BLaER1 treated with 17β-estradiol and CSF1 and Interleukin-3, amounts not matched to agents 10 nM and 100 nM (cell line): Measurements from ENCODE around the gene APBA2.

ENCODE experiments used
- H3K27ac ChIP-seq, 11 experiments: shearing (Covaris generic); formaldehyde crosslinking; 2 replicates each; pipeline ENCODE4 v1.8.1; 2022
- H3K27me3 ChIP-seq, 11 experiments: shearing (Covaris generic); formaldehyde crosslinking; 2 replicates each; pipeline ENCODE4 v1.8.1; 2022
- H3K36me3 ChIP-seq, 11 experiments: shearing (Covaris generic); formaldehyde crosslinking; 2 replicates each; pipeline ENCODE4 v1.8.1; 2022
- H3K4me1 ChIP-seq, 10 experiments: shearing (Covaris generic); formaldehyde crosslinking; 2 replicates each; pipeline ENCODE4 v1.8.1; 2022
- H3K4me2 ChIP-seq, 11 experiments: shearing (Covaris generic); formaldehyde crosslinking; 2 replicates each; pipeline ENCODE4 v1.8.1; 2022
- H3K4me3 ChIP-seq, 10 experiments: shearing (Covaris generic); formaldehyde crosslinking; 2 replicates each; pipeline ENCODE4 v1.8.1; 2022
- H3K9ac ChIP-seq, 11 experiments: shearing (Covaris generic); formaldehyde crosslinking; 2 replicates each; pipeline ENCODE4 v1.8.1; 2022
- H3K9me3 ChIP-seq, 11 experiments: shearing (Covaris generic); formaldehyde crosslinking; replicated peaks in 1 of 11; 2 replicates each; pipeline ENCODE4 v1.8.1; 2022
- H4K20me1 ChIP-seq, 11 experiments: shearing (Covaris generic); formaldehyde crosslinking; 2 replicates each; pipeline ENCODE4 v1.8.1; 2022
- Cebpa-rat ChIP-seq, 11 experiments: shearing (Covaris generic); IDR thresholded peaks; 2 replicates each; pipeline ENCODE4 v1.8.1; 2022

Gene APBA2

DNA sequence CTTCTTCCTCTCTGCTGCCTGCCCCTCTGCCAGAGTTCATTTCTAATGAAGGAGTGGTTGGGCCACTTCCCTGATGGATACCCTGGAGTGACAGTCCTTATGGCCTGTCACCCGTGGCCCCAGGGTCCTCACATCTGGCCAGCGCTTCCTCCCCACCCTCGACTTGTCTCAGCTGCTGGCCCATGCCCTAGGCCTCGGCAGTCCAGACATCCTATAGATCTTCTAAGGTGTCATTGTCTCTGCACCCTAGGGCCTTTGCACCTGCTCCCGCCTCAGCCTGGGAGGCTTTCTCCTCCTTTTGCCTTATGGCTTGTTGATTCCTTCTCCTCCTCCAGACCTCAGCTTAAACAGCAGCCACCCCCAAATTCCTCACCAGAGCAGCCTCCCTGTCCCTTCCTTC lies 202.9 kb downstream of the APBA2 start:
- Histone ChIP-seq H4K20me1 (no peaks in the 10 kb centered on the region; a peak in 1 of 22 replicates), H3K27ac (no peak overlapping the region), H3K4me1 (peaks cover 4 to 19% (median 15%) of the 10 kb centered on the region in 10 experiments; a peak in 19 of 20 replicates), H3K9me3 (peaks cover 0 to 11% (median 4%) of the 10 kb centered on the region in 11 experiments; a peak in 9 of 22 replicates), H3K27me3 (no peaks in the 10 kb centered on the region), H3K36me3 (peaks cover 0 to 12% (median 0%) of the 10 kb centered on the region in 11 experiments; a peak in 1 of 22 replicates), H3K9ac (no peak overlapping the region), H3K4me2 (peak overlapping the region in 3 of 11 experiments; percentile 46 to 60 (median 53); a peak in 1 of 22 replicates), H3K4me3 (no peak overlapping the region)
- no peak for TF ChIP-seq Cebpa-rat (IDR thresholded peaks at IDR 0.05)

DNA sequence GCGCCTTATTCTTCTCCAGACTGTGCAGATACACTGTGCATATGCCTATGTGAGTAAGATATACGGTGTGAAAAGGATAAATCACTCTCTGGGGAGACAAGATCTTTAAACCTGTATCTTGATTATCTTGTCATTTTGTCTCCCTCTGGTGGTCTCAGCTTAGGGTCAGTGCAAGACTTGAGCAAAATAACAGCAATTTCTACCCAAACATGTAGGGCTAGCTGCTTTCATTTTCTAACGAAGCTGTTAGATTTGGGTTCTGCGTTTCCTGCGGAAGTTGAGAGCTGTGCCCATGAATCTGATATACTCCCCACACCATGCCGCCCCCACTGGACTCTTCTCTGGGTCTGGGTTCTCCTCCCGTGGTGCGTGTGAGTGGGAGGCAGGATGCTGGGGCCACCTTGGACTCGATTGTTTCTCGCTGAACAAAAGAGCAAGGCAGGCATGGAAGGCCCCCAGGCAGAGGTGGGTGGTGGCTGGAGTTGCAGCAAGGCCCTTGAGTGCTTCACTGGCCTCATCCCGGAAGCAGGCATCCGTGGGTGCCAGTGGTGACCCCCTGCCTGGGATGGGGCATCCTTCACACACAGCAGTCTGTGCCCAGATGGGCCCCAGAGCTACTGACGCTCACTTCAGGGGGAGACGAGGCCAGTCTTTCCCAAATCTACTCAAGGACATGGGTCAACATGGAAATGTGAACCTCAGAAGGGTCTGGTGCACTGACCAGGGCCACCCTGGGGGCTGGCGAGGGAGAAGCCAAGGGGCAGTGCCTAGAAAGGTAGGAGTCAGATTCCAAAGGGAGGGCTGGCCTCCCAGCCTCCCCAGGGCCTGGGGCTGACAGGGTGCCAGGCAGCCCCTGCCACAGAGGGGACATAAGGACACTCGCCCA lies 204.2 kb downstream of the APBA2 start:
- H3K27ac ChIP-seq, result peak overlapping the region in 7 of 11 experiments; percentile 20 to 65 (median 53); a peak in 11 of 22 replicates
- H3K4me1 ChIP-seq, result peaks cover 4 to 27% (median 23%) of the 10 kb centered on the region in 10 experiments; a peak in 19 of 20 replicates
- no peak overlapping the region; a peak in 1 of 22 replicates for H3K9ac ChIP-seq
- peak overlapping the region; percentile 12 to 60 (median 46) for H3K4me2 ChIP-seq
- no peaks in the 10 kb centered on the region for H3K27me3 ChIP-seq
- peaks cover 0 to 3% (median 0%) of the 10 kb centered on the region in 11 experiments; a peak in 2 of 22 replicates for H3K9me3 ChIP-seq
- H3K36me3 ChIP-seq, result peaks cover 0 to 12% (median 0%) of the 10 kb centered on the region in 11 experiments; a peak in 1 of 22 replicates
- H4K20me1 ChIP-seq, result no peaks in the 10 kb centered on the region; a peak in 1 of 22 replicates
- TF ChIP-seq Cebpa-rat (IDR thresholded peaks at IDR 0.05), result no peak
- H3K4me3 ChIP-seq, result no peak overlapping the region

DNA sequence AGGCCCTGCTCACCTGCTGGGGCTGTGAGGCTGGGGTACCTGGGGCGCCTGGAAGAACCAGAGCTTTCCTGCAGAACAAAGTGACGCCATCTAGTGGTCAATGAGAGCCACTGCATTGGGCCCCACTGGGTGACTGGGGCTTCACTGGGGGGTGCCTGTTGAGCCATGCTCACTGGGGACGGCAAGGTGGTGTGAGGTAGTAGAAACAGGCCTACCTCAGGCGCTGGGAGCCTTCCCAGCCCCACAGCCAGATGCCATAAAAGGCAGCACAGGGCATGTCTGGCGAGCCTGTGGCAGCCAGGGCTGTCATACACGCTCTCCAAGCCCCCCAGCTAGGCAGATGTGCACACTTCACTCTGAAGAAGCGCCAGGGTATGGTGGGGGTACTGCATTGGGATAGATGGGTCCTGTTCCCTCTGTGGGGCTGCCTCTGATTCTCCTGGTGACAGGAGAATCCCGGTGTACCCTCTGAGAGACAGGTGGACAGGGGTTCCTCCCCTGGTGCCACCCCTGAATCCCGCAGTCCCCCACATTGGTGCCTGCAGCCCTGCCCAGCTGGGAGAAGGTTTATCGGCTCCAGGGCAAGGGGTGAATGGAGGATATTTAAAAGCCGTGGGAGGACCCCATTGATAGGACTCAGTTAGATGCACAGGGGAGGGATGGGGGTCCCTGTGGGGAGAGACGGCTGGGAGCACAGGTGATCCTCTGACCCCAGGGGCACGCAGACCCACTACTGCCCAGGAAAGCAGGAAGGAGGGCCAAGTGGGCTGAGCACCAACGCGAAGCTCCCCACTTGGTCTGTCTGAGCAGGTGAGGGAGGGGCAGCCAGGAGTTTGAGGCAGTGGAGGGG lies 205.1 kb downstream of the APBA2 start:
- Histone ChIP-seq H3K9ac (no peak overlapping the region), H3K4me2 (0 out of 22 replicates have a peak overlapping the region, but pooled peaks of 1 of the 11 experiments have one; percentile 46), H3K27me3 (no peaks in the 10 kb centered on the region), H3K4me1 (peaks cover 4 to 27% (median 23%) of the 10 kb centered on the region in 10 experiments; a peak in 19 of 20 replicates), H3K27ac (peak overlapping the region in 3 of 11 experiments; percentile 20 to 61 (median 47); a peak in 3 of 22 replicates), H3K9me3 (no peaks in the 10 kb centered on the region), H3K4me3 (no peak overlapping the region), H3K36me3 (peaks cover 0 to 11% (median 0%) of the 10 kb centered on the region in 11 experiments; a peak in 1 of 22 replicates), H4K20me1 (no peaks in the 10 kb centered on the region; a peak in 2 of 22 replicates)
- TF ChIP-seq Cebpa-rat (IDR thresholded peaks at IDR 0.05), result no peak

DNA sequence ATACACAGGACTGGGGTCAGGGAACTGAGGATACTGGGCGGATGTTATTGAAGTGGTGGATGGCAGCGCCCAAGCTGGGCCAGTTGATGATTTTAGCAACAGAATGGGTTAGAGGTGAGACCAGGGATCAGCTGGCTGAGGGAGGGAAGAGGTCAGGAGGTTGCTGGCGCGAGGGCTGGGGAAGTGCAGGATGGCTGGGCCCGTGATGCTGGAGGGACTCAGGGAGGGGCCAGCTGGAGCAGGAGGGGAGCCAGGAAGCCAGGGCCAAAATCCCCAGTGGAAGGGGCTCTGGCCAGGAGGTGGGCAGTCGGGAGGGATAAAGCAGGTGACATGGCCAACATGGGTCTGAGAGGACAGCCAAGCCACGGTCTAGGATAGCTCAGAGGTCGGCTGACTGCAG lies 205.9 kb downstream of the APBA2 start:
- Histone ChIP-seq H3K9me3 (no peaks in the 10 kb centered on the region), H3K27me3 (no peaks in the 10 kb centered on the region), H4K20me1 (no peaks in the 10 kb centered on the region; a peak in 2 of 22 replicates), H3K4me1 (peaks cover 4 to 27% (median 23%) of the 10 kb centered on the region in 10 experiments; a peak in 19 of 20 replicates), H3K36me3 (peaks cover 0 to 12% (median 0%) of the 10 kb centered on the region in 11 experiments; a peak in 1 of 22 replicates), H3K27ac (no peak overlapping the region), H3K9ac (no peak overlapping the region), H3K4me3 (no peak overlapping the region), H3K4me2 (no peak overlapping the region)
- no peak for TF ChIP-seq Cebpa-rat (IDR thresholded peaks at IDR 0.05)

DNA sequence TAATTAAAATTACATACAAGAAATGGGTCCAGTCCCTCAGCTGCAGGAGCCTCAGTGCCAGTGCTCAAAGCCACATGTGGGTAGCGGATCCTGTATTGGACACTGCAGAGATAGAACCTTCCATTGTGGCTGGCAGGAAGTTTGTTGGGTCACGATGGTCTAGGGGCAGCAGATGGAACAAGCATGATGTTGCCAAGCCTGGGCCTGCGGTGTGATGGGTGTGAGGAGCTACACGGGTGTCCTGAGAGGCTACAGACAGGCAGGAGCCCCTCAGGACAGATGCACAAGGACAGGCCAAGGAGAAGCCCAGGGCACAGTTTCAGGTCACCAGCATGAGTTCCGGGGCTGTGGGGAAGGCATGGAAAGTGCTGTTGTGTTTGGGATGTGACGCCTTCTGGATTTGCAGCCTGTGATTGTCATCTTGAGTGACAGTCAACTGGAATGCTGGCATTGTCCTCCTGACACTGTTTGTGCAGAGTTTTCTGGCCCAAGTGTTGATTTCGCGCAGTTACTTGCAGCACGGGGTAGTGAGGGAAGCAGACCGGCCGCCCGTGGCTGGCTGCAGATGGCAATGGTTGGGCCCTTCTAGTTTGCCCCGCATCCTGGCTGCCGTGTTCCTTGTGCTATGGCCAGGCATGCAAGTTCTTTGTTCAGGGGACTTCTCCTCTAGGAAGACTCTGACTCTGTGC lies 206.7 kb downstream of the APBA2 start:
- no peak overlapping the region for H3K4me2 ChIP-seq
- H3K27me3 ChIP-seq, result no peaks in the 10 kb centered on the region
- H3K9ac ChIP-seq, result no peak overlapping the region
- H3K9me3 ChIP-seq, result no peaks in the 10 kb centered on the region
- H4K20me1 ChIP-seq, result no peaks in the 10 kb centered on the region; a peak in 2 of 22 replicates
- no peak overlapping the region for H3K27ac ChIP-seq
- H3K4me1 ChIP-seq, result peaks cover 4 to 27% (median 23%) of the 10 kb centered on the region in 10 experiments; a peak in 19 of 20 replicates
- no peak for TF ChIP-seq Cebpa-rat (IDR thresholded peaks at IDR 0.05)
- H3K36me3 ChIP-seq, result peaks cover 0 to 12% (median 0%) of the 10 kb centered on the region in 11 experiments; a peak in 1 of 22 replicates
- H3K4me3 ChIP-seq, result no peak overlapping the region

DNA sequence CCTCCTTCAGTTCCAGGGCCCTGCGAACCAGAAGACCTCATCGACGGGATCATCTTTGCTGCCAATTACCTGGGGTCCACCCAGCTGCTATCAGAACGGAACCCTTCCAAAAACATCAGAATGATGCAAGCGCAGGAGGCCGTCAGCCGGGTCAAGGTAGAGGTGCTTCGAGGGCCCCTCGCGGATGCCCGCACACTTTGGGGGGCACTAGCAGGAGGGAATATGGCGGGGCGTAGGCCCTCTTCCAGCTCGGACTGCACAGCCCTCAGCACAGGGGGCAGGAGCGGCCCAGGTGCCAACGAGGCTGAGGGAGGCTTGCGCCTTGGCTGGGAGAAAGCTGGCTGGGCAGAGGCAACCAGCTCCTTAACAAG lies 207.3 kb downstream of the APBA2 start:
- no peak overlapping the region for H3K4me2 ChIP-seq
- H3K4me1 ChIP-seq, result peaks cover 4 to 27% (median 23%) of the 10 kb centered on the region in 10 experiments; a peak in 19 of 20 replicates
- H3K4me3 ChIP-seq, result no peak overlapping the region
- H3K36me3 ChIP-seq, result peaks cover 0 to 12% (median 0%) of the 10 kb centered on the region in 11 experiments; a peak in 1 of 22 replicates
- no peak overlapping the region for H3K9ac ChIP-seq
- H3K27ac ChIP-seq, result no peak overlapping the region
- H3K9me3 ChIP-seq, result no peaks in the 10 kb centered on the region
- TF ChIP-seq Cebpa-rat (IDR thresholded peaks at IDR 0.05), result no peak
- H4K20me1 ChIP-seq, result no peaks in the 10 kb centered on the region; a peak in 2 of 22 replicates
- no peaks in the 10 kb centered on the region for H3K27me3 ChIP-seq

DNA sequence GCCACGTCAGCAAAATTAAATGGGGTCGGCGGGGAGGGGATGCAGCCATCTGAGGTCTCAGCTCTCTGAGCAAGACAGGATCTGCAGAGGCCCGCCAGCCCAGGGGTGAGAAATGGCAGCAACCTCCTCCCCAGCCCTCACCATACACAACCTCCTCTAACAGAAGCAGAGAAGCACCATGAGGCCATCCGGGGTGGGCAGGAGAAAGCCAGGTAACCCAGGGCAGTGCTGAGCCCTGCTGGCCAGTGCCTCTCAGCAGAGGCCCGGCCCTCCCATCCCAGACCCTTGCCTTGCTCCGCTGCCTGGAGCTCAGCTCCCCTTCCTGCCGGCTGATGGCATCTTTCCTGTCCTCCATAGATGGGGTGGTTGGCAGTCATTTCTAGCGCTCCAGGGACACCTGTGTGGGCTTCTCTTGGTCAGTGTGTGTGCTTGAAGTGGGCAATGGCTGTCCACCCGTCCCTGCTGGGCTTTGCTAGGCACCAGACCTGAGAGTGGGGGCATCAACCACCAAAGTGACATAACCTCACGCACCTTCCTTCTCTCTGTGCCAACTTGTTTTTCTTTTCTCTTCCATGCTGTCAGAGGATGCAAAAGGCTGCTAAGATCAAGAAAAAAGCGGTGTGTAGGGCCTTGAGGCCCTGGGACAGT lies 208.0 kb downstream of the APBA2 start:
- Histone ChIP-seq H3K27ac (no peak overlapping the region), H3K36me3 (peaks cover 0 to 17% (median 0%) of the 10 kb centered on the region in 11 experiments; a peak in 4 of 22 replicates), H4K20me1 (no peaks in the 10 kb centered on the region; a peak in 2 of 22 replicates), H3K9me3 (no peaks in the 10 kb centered on the region), H3K4me3 (no peak overlapping the region), H3K27me3 (no peaks in the 10 kb centered on the region), H3K9ac (0 out of 22 replicates have a peak overlapping the region, but pooled peaks of 1 of the 11 experiments have one; percentile 6), H3K4me2 (peak overlapping the region in 7 of 11 experiments; percentile 4 to 46 (median 10); a peak in 8 of 22 replicates), H3K4me1 (peaks cover 4 to 26% (median 23%) of the 10 kb centered on the region in 10 experiments; a peak in 19 of 20 replicates)
- TF ChIP-seq Cebpa-rat (IDR thresholded peaks at IDR 0.05), result no peak
